Prostate gland (tissue), 2 donors: ENCODE results near the gene LETMD1.

Experiments used
- CTCF ChIP-seq, 4 experiments: fragments of 200-600 bp in 2 of 4; fragments of 450-650 bp in 2 of 4; sonication (generic) in 2 of 4; IDR thresholded peaks; 1 replicate in 3 of 4; 2 replicates in 1 of 4; pipeline ENCODE4 v1.5.1; 2016 to 2019; ENCODE audit warnings: antibody characterized with exemption in 4 of 4, mild to moderate bottlenecking in 2 of 4, moderate library complexity in 2 of 4
- POLR2A ChIP-seq: fragments of 450-650 bp; IDR thresholded peaks from one replicate; pipeline ENCODE4 v1.6.1; 2016; ENCODE audit warnings: antibody characterized with exemption, mild to moderate bottlenecking
- POLR2AphosphoS5 ChIP-seq: sonication (generic); formaldehyde crosslinking; IDR thresholded peaks from one replicate; pipeline ENCODE4 v1.6.1; 2017; ENCODE audit warnings: antibody characterized with exemption

GRCh38 chr12:51028813-51029150 is 19.3 kb upstream of the LETMD1 start:
- TF ChIP-seq POLR2A (no peak), CTCF (IDR thresholded peaks at IDR 0.05) (no peak), POLR2AphosphoS5 (no peak)
